Measurements from ENCODE around the gene YIPF1. TPM values are rescaled to one million over a fixed set of nuclear protein-coding genes. Genes with fewer than 3 reads are reported as not detected.

Gene YIPF1
- total RNA-seq, 6 experiments from 2014 or later: 20.5 to 34.5 (median 25.4) TPM

- H3K27ac ChIP-seq: peak overlapping the region; percentile 96 to 98 (median 98)
- no peak for TF ChIP-seq POLR2A (IDR thresholded peaks at IDR 0.05)
- TF ChIP-seq, protein P1, sequence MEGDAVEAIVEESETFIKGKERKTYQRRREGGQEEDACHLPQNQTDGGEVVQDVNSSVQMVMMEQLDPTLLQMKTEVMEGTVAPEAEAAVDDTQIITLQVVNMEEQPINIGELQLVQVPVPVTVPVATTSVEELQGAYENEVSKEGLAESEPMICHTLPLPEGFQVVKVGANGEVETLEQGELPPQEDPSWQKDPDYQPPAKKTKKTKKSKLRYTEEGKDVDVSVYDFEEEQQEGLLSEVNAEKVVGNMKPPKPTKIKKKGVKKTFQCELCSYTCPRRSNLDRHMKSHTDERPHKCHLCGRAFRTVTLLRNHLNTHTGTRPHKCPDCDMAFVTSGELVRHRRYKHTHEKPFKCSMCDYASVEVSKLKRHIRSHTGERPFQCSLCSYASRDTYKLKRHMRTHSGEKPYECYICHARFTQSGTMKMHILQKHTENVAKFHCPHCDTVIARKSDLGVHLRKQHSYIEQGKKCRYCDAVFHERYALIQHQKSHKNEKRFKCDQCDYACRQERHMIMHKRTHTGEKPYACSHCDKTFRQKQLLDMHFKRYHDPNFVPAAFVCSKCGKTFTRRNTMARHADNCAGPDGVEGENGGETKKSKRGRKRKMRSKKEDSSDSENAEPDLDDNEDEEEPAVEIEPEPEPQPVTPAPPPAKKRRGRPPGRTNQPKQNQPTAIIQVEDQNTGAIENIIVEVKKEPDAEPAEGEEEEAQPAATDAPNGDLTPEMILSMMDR (IDR thresholded peaks at IDR 0.05): no peak
- H3K4me1 ChIP-seq: peaks cover 0 to 8% (median 0%) of the 10 kb centered on the region in 4 donors
- intact Hi-C loops (cut with DNase I): no loop called here
- peak overlapping the region; percentile 74 to 87 (median 83) for H3K4me3 ChIP-seq
- peaks cover 0 to 2% (median 0%) of the 10 kb centered on the region in 4 donors for H3K9me3 ChIP-seq
- no peak for ATAC-seq
- no peak for DNase-seq
- H3K27me3 ChIP-seq: no peaks in the 10 kb centered on the region
- 2% methylated on average over 2 of the region's 2 CpGs for WGBS (ENCODE audit: insufficient coverage, low coverage, low lambda C conversion rate, missing lambda C conversion rate)
- H3K36me3 ChIP-seq: no peaks in the 10 kb centered on the region
Measured at GRCh38 chr1:53838654-53838974, 51.0 kb downstream of the YIPF1 start.

DNA sequence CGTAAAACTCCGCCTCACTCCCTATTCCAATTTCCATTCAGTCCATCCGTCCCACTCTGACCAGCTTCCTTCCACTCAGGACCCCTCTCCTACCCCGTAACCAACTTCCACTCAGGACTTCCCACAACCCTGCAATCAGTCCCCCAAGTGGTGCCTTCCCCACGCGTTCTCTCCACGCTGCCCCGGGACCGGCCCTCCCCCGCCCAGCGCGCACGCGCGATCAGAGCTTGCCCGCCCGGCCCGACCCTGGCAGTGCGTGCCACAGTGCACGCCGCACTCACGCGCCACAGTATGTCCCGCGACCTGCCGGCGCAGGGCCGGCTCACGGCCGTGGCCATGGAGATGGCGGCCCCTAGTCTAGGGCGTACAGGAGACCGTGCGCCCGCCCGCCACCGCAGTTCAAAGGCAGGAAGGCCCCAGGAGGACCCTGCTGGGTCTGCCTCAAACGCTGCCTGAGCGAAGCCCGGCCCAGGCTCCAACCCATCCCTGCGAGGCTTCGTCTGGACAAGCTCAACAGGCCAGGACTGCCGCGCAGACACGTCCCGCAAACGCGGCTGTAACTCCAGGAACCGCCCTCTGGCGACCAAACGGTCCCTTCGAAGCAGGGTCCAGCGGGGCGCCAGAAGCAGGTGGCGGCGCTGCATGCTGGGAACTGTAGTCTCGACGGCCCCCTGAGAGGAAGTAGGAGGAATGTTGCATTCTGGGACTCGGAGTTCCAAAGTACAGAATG, 51.5 kb downstream of the YIPF1 start, which contains the start of gene NDC1:
Gene NDC1, minus strand, starts transcription at position 373 of the 730 bp plus-strand sequence. Its CDS starts 35 bp downstream, at position 338.
- Histone ChIP-seq H3K4me1 (peaks cover 0 to 8% (median 0%) of the 10 kb centered on the region in 4 donors), H3K9me3 (peaks cover 0 to 2% (median 0%) of the 10 kb centered on the region in 4 donors), H3K36me3 (no peaks in the 10 kb centered on the region), H3K4me3 (peak within 1 kb of the TSS; percentile 74 to 87 (median 83)), H3K27me3 (no peaks in the 10 kb centered on the region), H3K27ac (peak within 1 kb of the TSS; percentile 96 to 98 (median 98))
- DNase-seq: peak; percentile 88 to 95 (median 95)
- ATAC-seq: peak; percentile 96 to 97 (median 96)
- WGBS (ENCODE audit: insufficient coverage, low coverage, low lambda C conversion rate, missing lambda C conversion rate): under 1% methylated on average over 24 of the region's 59 CpGs
- intact Hi-C loops (cut with DNase I): no loop called here
- TF ChIP-seq POLR2A (IDR thresholded peaks at IDR 0.05): peak; percentile 53
- TF ChIP-seq, protein P1 (IDR thresholded peaks at IDR 0.05): peak in 2 of 4 donors; percentile 12 to 19

DNA sequence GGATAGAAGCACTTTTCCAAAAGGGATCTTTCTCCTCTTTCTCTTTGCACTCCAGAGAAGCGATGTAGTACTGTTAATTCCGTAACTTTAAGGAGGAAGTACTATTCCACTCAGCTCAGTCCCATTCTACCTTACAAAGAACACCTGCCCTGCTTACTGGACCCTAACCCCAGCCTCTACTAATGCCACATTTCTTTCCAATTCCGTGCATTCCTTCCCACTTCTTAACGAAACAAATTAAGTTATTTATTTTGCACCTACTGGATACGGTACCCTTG, 52.0 kb downstream of the YIPF1 start:
- no peaks in the 10 kb centered on the region for H3K9me3 ChIP-seq
- intact Hi-C loops (cut with DNase I): no loop called here
- no peaks in the 10 kb centered on the region for H3K36me3 ChIP-seq
- peaks cover 0 to 8% (median 0%) of the 10 kb centered on the region in 4 donors for H3K4me1 ChIP-seq
- ATAC-seq (peak in 2 of 4 donors; percentile 1 to 4), DNase-seq (no peak)
- H3K4me3 ChIP-seq: peak overlapping the region; percentile 74 to 87 (median 83)
- 0% methylated on average over 5 of the region's 5 CpGs for WGBS (ENCODE audit: insufficient coverage, low coverage, low lambda C conversion rate, missing lambda C conversion rate)
- no peaks in the 10 kb centered on the region for H3K27me3 ChIP-seq
- TF ChIP-seq, protein P1 (IDR thresholded peaks at IDR 0.05): no peak
- TF ChIP-seq POLR2A (IDR thresholded peaks at IDR 0.05): no peak
- peak overlapping the region; percentile 96 to 98 (median 98) for H3K27ac ChIP-seq

- TF ChIP-seq, protein P1 (IDR thresholded peaks at IDR 0.05): no peak
- no peak for TF ChIP-seq POLR2A (IDR thresholded peaks at IDR 0.05)
- peaks cover 0 to 8% (median 0%) of the 10 kb centered on the region in 4 donors for H3K4me1 ChIP-seq
- intact Hi-C loops (cut with DNase I): no loop called here
- no peak for ATAC-seq
- no peaks in the 10 kb centered on the region for H3K36me3 ChIP-seq
- no peak overlapping the region for H3K27ac ChIP-seq
- DNase-seq: no peak
- H3K27me3 ChIP-seq: no peaks in the 10 kb centered on the region
- WGBS (ENCODE audit: insufficient coverage, low coverage, low lambda C conversion rate, missing lambda C conversion rate): 100% methylated on average over 2 of the region's 2 CpGs
- H3K4me3 ChIP-seq: no peak overlapping the region
- H3K9me3 ChIP-seq: no peaks in the 10 kb centered on the region
Measured at GRCh38 chr1:53835491-53835890, 54.1 kb downstream of the YIPF1 start.
